ENCODE data around the gene PTPRN2. TPM values are rescaled to one million over a fixed set of nuclear protein-coding genes. Genes with fewer than 3 reads are reported as not detected.

The PTPRN2 gene
- total and polyA plus RNA-seq, 2 experiments from 2014 or later, result 0.28 TPM; not detected in 1

DNA sequence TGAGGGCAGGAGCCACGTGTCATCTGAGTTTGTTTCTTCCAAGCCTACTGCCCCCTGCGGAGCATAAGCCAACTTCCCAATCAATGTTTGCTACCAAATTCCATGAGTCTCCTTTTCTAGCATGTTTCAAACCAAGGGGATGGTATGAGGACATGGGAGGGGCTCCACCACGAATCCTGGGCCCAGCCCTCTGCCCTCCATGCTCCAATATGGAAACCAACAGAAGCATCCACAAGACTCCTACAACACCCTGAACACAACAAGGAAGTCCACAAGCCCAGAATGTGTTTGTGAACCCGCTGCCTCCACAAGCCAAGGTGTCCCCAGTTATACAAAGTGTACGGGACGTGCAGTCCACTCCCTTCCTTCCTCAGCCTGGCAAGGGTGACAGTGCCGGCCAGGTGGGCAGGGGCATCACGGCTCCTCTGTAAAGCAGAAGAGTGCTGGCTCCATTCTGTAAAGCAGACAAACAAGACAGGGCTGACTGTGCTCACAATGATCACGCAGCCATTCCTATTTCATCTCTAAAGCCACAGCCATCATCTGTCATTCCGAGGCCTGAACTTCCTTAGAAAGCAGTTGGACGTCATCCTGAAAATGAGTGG, 466.1 kb downstream of the PTPRN2 start:
- no peaks in the 10 kb centered on the region for H3K9me3 ChIP-seq (ENCODE audit: low read depth)
- H3K27ac ChIP-seq, result no peak overlapping the region
- H3K4me1 ChIP-seq (ENCODE audit: low read depth), result no peaks in the 10 kb centered on the region
- no peaks in the 10 kb centered on the region for H3K27me3 ChIP-seq
- no peak for DNase-seq (ENCODE audit: low read depth in 1 of 2, low spot score in 1 of 2)
- TF ChIP-seq, protein P1, sequence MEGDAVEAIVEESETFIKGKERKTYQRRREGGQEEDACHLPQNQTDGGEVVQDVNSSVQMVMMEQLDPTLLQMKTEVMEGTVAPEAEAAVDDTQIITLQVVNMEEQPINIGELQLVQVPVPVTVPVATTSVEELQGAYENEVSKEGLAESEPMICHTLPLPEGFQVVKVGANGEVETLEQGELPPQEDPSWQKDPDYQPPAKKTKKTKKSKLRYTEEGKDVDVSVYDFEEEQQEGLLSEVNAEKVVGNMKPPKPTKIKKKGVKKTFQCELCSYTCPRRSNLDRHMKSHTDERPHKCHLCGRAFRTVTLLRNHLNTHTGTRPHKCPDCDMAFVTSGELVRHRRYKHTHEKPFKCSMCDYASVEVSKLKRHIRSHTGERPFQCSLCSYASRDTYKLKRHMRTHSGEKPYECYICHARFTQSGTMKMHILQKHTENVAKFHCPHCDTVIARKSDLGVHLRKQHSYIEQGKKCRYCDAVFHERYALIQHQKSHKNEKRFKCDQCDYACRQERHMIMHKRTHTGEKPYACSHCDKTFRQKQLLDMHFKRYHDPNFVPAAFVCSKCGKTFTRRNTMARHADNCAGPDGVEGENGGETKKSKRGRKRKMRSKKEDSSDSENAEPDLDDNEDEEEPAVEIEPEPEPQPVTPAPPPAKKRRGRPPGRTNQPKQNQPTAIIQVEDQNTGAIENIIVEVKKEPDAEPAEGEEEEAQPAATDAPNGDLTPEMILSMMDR (IDR thresholded peaks at IDR 0.05; ENCODE audit: low read depth, low read length), result no peak
- no peaks in the 10 kb centered on the region for H3K36me3 ChIP-seq
- no peak overlapping the region for H3K4me3 ChIP-seq

DNA sequence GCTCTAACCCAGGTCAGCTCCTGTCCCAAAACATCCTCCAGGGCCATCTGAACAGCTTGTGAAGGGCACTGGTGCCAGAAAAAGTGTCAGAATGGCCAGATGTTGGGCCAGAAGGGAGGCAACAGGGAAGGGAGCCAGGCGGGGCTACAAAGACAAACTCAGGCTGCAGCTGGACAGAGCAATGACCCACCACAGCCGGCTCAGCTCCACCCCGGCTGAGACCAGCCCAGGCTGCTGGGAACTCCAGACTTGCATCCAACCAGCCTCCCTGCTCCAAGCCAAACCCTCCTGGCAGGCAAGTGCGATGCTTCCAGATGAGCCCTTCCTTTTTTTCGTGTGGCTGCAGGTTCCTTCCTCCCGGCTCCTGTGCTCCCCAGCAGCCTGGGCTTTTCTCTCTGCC, 466.9 kb downstream of the PTPRN2 start:
- Histone ChIP-seq H3K4me3 (no peak overlapping the region), H3K27ac (no peak overlapping the region), H3K4me1 (ENCODE audit: low read depth) (no peaks in the 10 kb centered on the region), H3K27me3 (no peaks in the 10 kb centered on the region), H3K9me3 (ENCODE audit: low read depth) (no peaks in the 10 kb centered on the region), H3K36me3 (no peaks in the 10 kb centered on the region)
- DNase-seq (ENCODE audit: low read depth in 1 of 2, low spot score in 1 of 2), result no peak
- TF ChIP-seq, protein P1 (IDR thresholded peaks at IDR 0.05; ENCODE audit: low read depth, low read length), result no peak

DNA sequence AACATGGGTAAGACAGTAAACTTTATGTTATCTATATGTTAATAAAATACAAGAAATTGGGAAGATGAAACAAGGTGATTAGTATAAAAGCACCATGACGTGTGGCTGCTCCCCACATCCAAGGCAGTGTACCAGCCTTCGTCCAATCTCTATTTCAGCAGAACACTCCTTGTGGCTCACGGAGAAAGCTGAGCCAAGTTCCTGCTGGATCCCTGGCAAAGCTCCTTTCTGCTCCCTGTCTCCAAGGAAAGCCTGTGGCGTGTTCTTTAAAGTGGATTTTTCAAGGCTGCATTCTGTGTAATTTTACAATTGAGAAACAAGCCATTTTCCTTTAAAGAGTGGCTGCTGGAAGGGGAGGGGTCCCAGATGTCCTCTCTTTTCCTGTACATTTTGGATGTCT, 467.3 kb downstream of the PTPRN2 start:
- no peak for DNase-seq (ENCODE audit: low read depth in 1 of 2, low spot score in 1 of 2)
- H3K36me3 ChIP-seq, result no peaks in the 10 kb centered on the region
- no peaks in the 10 kb centered on the region for H3K9me3 ChIP-seq (ENCODE audit: low read depth)
- H3K27ac ChIP-seq, result no peak overlapping the region
- no peaks in the 10 kb centered on the region for H3K27me3 ChIP-seq
- H3K4me1 ChIP-seq (ENCODE audit: low read depth), result no peaks in the 10 kb centered on the region
- no peak overlapping the region for H3K4me3 ChIP-seq
- TF ChIP-seq, protein P1 (IDR thresholded peaks at IDR 0.05; ENCODE audit: low read depth, low read length), result no peak

DNA sequence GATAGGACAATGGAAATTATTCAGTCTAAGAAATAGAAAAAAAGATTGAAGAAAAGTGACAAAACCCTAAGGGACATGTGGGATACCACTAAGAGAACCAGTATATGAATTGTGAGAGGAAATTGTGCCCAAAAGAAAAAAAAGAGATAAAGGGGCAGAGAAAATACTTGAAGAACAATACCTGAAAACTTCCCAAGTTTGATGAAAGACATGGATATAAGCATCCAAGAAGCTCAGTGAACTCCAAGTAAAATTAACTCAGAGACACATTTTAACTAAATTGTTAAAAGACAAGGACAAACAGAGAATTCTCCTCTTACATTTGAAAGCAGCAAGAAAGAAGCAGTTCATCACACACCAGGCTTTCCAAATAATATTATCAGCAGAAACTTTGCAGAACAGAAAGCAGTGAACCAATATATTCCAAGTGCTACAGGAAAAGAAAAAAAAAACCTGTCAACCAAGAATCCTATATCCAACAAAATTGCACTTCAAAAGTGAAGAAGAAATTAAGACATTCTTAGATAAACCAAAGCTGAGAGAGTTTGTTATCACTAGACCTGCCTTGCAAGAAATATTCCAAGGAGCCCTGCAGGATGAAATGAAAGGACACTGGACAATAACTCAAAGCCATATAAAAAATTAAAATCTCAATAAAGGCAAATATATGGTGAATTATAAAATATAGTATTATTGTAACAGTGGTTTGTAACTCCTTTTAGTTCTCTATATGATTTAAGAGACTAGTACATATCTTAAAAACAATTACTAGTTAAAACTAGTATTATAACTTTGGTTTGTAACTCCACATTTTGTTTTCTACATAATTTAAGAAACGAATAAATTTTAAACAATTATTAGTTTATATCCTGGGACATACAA, 470.0 kb downstream of the PTPRN2 start:
- no peaks in the 10 kb centered on the region for H3K27me3 ChIP-seq
- H3K4me1 ChIP-seq (ENCODE audit: low read depth), result no peaks in the 10 kb centered on the region
- DNase-seq (ENCODE audit: low read depth in 1 of 2, low spot score in 1 of 2), result no peak
- TF ChIP-seq, protein P1 (IDR thresholded peaks at IDR 0.05; ENCODE audit: low read depth, low read length), result no peak
- no peaks in the 10 kb centered on the region for H3K9me3 ChIP-seq (ENCODE audit: low read depth)
- no peak overlapping the region for H3K4me3 ChIP-seq
- H3K36me3 ChIP-seq, result no peaks in the 10 kb centered on the region
- H3K27ac ChIP-seq, result no peak overlapping the region

DNA sequence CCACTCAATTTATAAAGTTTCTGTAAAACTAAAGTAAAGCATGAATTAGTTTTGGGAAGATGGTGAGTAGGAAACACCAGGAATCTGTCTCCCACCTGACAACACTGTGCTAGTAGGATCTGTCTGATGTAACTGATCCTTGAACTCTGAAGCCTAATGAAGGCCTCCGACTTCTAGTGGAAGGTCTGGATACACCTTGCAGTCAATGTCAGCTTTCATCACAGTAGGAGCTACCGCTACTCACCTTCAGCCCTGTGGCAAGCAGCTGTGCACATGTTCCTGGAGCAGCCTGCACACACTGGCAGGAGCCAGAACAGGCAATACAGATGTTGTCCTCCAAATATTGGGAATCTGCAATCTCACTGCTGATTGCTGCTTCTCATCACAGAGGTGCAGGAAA, 471.4 kb downstream of the PTPRN2 start:
- Histone ChIP-seq H3K4me1 (ENCODE audit: low read depth) (no peaks in the 10 kb centered on the region), H3K27ac (no peak overlapping the region), H3K27me3 (no peaks in the 10 kb centered on the region), H3K4me3 (no peak overlapping the region), H3K36me3 (no peaks in the 10 kb centered on the region), H3K9me3 (ENCODE audit: low read depth) (no peaks in the 10 kb centered on the region)
- no peak for DNase-seq (ENCODE audit: low read depth in 1 of 2, low spot score in 1 of 2)
- TF ChIP-seq, protein P1 (IDR thresholded peaks at IDR 0.05; ENCODE audit: low read depth, low read length), result no peak

All from cardiac muscle cell (in vitro differentiated cells and primary cell).